Chondrocyte (in vitro differentiated cells): Measurements from ENCODE around the gene SAMD11. TPM values are rescaled to one million over a fixed set of nuclear protein-coding genes. Genes with fewer than 3 reads are reported as not detected.

Source experiments
- DNase-seq: peaks from one replicate; pipeline ENCODE4 v3.0.0; 2021; ENCODE audit warnings: mixed read lengths, low spot score
- H3K27ac Mint-ChIP-seq: one replicate; pipeline ENCODE4 v1.8.0; 2021; ENCODE audit warnings: mild to moderate bottlenecking, moderate library complexity, mixed read lengths; ENCODE audit not compliant: unreplicated experiment
- H3K27me3 Mint-ChIP-seq: 2 replicates; pipeline ENCODE4 v1.8.0; 2021; ENCODE audit warnings: low read depth, mixed read lengths
- H3K36me3 Mint-ChIP-seq: 2 replicates; pipeline ENCODE4 v1.8.0; 2021; ENCODE audit warnings: low read depth, mixed read lengths
- H3K4me1 Mint-ChIP-seq: 2 replicates; pipeline ENCODE4 v1.8.0; 2021; ENCODE audit warnings: low read depth, mild to moderate bottlenecking, mixed read lengths
- H3K4me3 Mint-ChIP-seq: one replicate; pipeline ENCODE4 v1.8.0; 2021; ENCODE audit warnings: mild to moderate bottlenecking, moderate library complexity, mixed read lengths; ENCODE audit not compliant: unreplicated experiment
- H3K9me3 Mint-ChIP-seq: 2 replicates; pipeline ENCODE4 v1.8.0; 2021; ENCODE audit warnings: low read depth, mixed read lengths
- CTCF ChIP-seq: fragments of 200-600 bp; sonication (generic); IDR thresholded peaks from 2 replicates; pipeline ENCODE4 v1.5.0; 2021; ENCODE audit warnings: antibody characterized with exemption, mild to moderate bottlenecking, moderate library complexity
- total RNA-seq: library from RNA; stranded (reverse); gene quantifications from 3 replicates; pipeline ENCODE4 v1.2.1, GENCODE V29; 2021

Gene SAMD11
- total RNA-seq, 1 donor from 2014 or later, result 3.4 TPM

- Mint-ChIP-seq H3K4me1 (peaks cover 3% of the 10 kb centered on the region), H3K36me3 (no peaks in the 10 kb centered on the region), H3K27me3 (peaks cover 9% of the 10 kb centered on the region), H3K27ac (no peak overlapping the region), H3K9me3 (no peaks in the 10 kb centered on the region), H3K4me3 (no peak overlapping the region)
- no peak for TF ChIP-seq CTCF
- DNase-seq, result no peak
Measured at GRCh38 chr1:980137-980571, 56.4 kb downstream of the SAMD11 start.

GRCh38 chr1:980602-981395, 57.1 kb downstream of the SAMD11 start:
- Mint-ChIP-seq H3K4me1 (peaks cover 3% of the 10 kb centered on the region), H3K9me3 (no peaks in the 10 kb centered on the region), H3K36me3 (no peaks in the 10 kb centered on the region), H3K27ac (no peak overlapping the region), H3K4me3 (no peak overlapping the region), H3K27me3 (peaks cover 7% of the 10 kb centered on the region)
- no peak for TF ChIP-seq CTCF
- DNase-seq, result no peak

GRCh38 chr1:981491-981954, 57.8 kb downstream of the SAMD11 start:
- no peak for DNase-seq
- Mint-ChIP-seq H3K4me1 (peaks cover 3% of the 10 kb centered on the region), H3K27me3 (peaks cover 5% of the 10 kb centered on the region), H3K27ac (no peak overlapping the region), H3K36me3 (no peaks in the 10 kb centered on the region), H3K9me3 (no peaks in the 10 kb centered on the region), H3K4me3 (no peak overlapping the region)
- no peak for TF ChIP-seq CTCF

GRCh38 chr1:981955-982558, 58.3 kb downstream of the SAMD11 start, which contains the start of gene PERM1:
TSS of gene PERM1 (minus strand) at chr1:982093. CDS start at chr1:981029, 1,064 bp downstream.
- peaks cover 3% of the 10 kb centered on the region for H3K4me1 Mint-ChIP-seq
- TF ChIP-seq CTCF, result no peak
- H3K27me3 Mint-ChIP-seq, result peaks cover 5% of the 10 kb centered on the region
- H3K36me3 Mint-ChIP-seq, result no peaks in the 10 kb centered on the region
- no peak within 1 kb of the TSS for H3K4me3 Mint-ChIP-seq
- no peak for DNase-seq
- H3K9me3 Mint-ChIP-seq, result no peaks in the 10 kb centered on the region
- H3K27ac Mint-ChIP-seq, result no peak within 1 kb of the TSS

GRCh38 chr1:982765-983436, 59.2 kb downstream of the SAMD11 start:
- no peak overlapping the region for H3K27ac Mint-ChIP-seq
- DNase-seq, result no peak
- no peak overlapping the region for H3K4me3 Mint-ChIP-seq

More at GRCh38 chr1:982765-983436, 59.2 kb downstream of the SAMD11 start:
- Mint-ChIP-seq H3K4me1 (peaks cover 3% of the 10 kb centered on the region), H3K9me3 (peaks cover under 1% of the 10 kb centered on the region), H3K36me3 (peaks cover under 1% of the 10 kb centered on the region), H3K27me3 (peaks cover 5% of the 10 kb centered on the region)
- no peak for TF ChIP-seq CTCF
